ENCODE measurements around the gene SYT1. TPM values are rescaled to one million over a fixed set of nuclear protein-coding genes. Genes with fewer than 3 reads are reported as not detected.
"Not testable (repeated sequence)": the region's sequence is repeated elsewhere in the genome, so short reads cannot be mapped to it uniquely, and the experiment has no call there.

SYT1 gene
- polyA plus RNA-seq, 3 donors: 0.72 TPM; not detected in 2

- H3K4me3 ChIP-seq (replicated peaks in 1 of 3; ENCODE audit: low read depth in 2 of 3, low read length in 3 of 3): no peak overlapping the region
- intact Hi-C loops (cut with micrococcal nuclease): no loop called here
- H3K9ac ChIP-seq (ENCODE audit: insufficient read depth, low read length, poor library complexity, severe bottlenecking): no peak overlapping the region
- TF ChIP-seq CTCF (IDR thresholded peaks at IDR 0.05): no peak
- Mint-ChIP-seq H3K4me3 (no peak overlapping the region), H3K27me3 (ENCODE audit: low read depth in 3 of 3) (no peaks in the 10 kb centered on the region), H3K4me1 (no peaks in the 10 kb centered on the region), H3K36me3 (no peaks in the 10 kb centered on the region), H3K27ac (no peak overlapping the region), H3K9me3 (peaks cover 0 to 5% (median 0%) of the 10 kb centered on the region in 7 donors)
- no peak overlapping the region for H2AFZ ChIP-seq (ENCODE audit: insufficient read depth, low read depth, low read length, poor library complexity, severe bottlenecking)
- no peaks in the 10 kb centered on the region for H4K20me1 ChIP-seq (ENCODE audit: insufficient read depth, low read length)
- no CpG with 5 or more reads among the region's 2 CpGs for WGBS (ENCODE audit: insufficient coverage)
- no peak overlapping the region for H3K27ac ChIP-seq (ENCODE audit: low read depth in 1 of 2, low read length in 2 of 2)
- no peak overlapping the region for H3K4me2 ChIP-seq (replicated peaks; ENCODE audit: extremely low read depth, low read length, poor library complexity, severe bottlenecking)
- H3K27me3 ChIP-seq (ENCODE audit: control insufficient read depth in 2 of 2, insufficient read depth in 2 of 2, low read length in 2 of 2): no peaks in the 10 kb centered on the region
- DNase-seq: no peak
- H3K79me2 ChIP-seq (ENCODE audit: insufficient read depth, low read length): no peaks in the 10 kb centered on the region
- no peaks in the 10 kb centered on the region for H3K9me3 ChIP-seq (replicated peaks in 1 of 2; ENCODE audit: control insufficient read depth in 1 of 2, insufficient read depth in 1 of 2, low read length in 2 of 2)
- no peaks in the 10 kb centered on the region for H3K36me3 ChIP-seq (replicated peaks in 1 of 2; ENCODE audit: control insufficient read depth in 1 of 2, insufficient read depth in 2 of 2, low read length in 2 of 2)
- H3K4me1 ChIP-seq (ENCODE audit: control insufficient read depth in 1 of 2, insufficient read depth in 2 of 2, low read length in 2 of 2): no peaks in the 10 kb centered on the region
These were observed 34.9 kb upstream of the SYT1 start for GRCh38 chr12:78829690-78830089.

GRCh38 chr12:78835493-78835892, 29.1 kb upstream of the SYT1 start:
- no peak overlapping the region for H3K4me2 ChIP-seq (replicated peaks; ENCODE audit: extremely low read depth, low read length, poor library complexity, severe bottlenecking)
- Mint-ChIP-seq H3K27ac (no peak overlapping the region), H3K27me3 (ENCODE audit: low read depth in 3 of 3) (no peaks in the 10 kb centered on the region), H3K4me1 (no peaks in the 10 kb centered on the region), H3K4me3 (no peak overlapping the region), H3K36me3 (no peaks in the 10 kb centered on the region), H3K9me3 (peaks cover 0 to 6% (median 0%) of the 10 kb centered on the region in 7 donors)
- H2AFZ ChIP-seq (ENCODE audit: insufficient read depth, low read depth, low read length, poor library complexity, severe bottlenecking): no peak overlapping the region
- H3K9me3 ChIP-seq (replicated peaks in 1 of 2; ENCODE audit: control insufficient read depth in 1 of 2, insufficient read depth in 1 of 2, low read length in 2 of 2): no peaks in the 10 kb centered on the region
- H3K27ac ChIP-seq (ENCODE audit: low read depth in 1 of 2, low read length in 2 of 2): no peak overlapping the region
- 100% methylated on average over 2 of the region's 6 CpGs for WGBS (ENCODE audit: insufficient coverage)
- H4K20me1 ChIP-seq (ENCODE audit: insufficient read depth, low read length): no peaks in the 10 kb centered on the region
- H3K79me2 ChIP-seq (ENCODE audit: insufficient read depth, low read length): no peaks in the 10 kb centered on the region
- intact Hi-C loops (cut with micrococcal nuclease): no loop called here
- H3K4me3 ChIP-seq (replicated peaks in 1 of 3; ENCODE audit: low read depth in 2 of 3, low read length in 3 of 3): no peak overlapping the region
- no peak for TF ChIP-seq CTCF (IDR thresholded peaks at IDR 0.05)
- no peak overlapping the region for H3K9ac ChIP-seq (ENCODE audit: insufficient read depth, low read length, poor library complexity, severe bottlenecking)
- no peaks in the 10 kb centered on the region for H3K36me3 ChIP-seq (replicated peaks in 1 of 2; ENCODE audit: control insufficient read depth in 1 of 2, insufficient read depth in 2 of 2, low read length in 2 of 2)
- H3K27me3 ChIP-seq (ENCODE audit: control insufficient read depth in 2 of 2, insufficient read depth in 2 of 2, low read length in 2 of 2): no peaks in the 10 kb centered on the region
- no peak for DNase-seq
- no peaks in the 10 kb centered on the region for H3K4me1 ChIP-seq (ENCODE audit: control insufficient read depth in 1 of 2, insufficient read depth in 2 of 2, low read length in 2 of 2)

DNA sequence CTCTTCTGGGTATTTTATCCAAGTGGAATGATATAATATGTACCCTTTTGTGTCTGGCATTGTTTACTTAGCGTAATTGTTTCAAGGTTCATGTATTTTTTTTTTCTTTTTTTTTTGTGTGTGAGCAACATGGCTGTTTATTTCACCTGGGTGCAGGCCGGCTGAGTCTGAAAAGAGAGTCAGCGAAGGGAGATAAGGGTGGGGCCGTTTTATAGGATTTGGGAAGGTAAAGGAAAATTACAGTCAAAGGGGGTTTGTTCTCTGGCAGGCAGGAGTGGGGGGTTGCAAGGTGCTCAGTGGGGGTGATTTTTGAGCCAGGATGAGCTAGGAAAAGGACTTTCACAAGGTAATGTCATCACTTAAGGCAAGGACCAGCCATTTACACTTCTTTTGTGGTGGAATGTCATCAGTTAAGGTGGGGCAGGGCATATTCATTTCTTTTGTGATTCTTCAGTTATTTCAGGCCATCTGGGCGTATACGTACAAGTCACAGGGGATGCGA, 24.0 kb upstream of the SYT1 start:
- 93% methylated on average over 4 of the region's 7 CpGs for WGBS (ENCODE audit: insufficient coverage)
- H3K27ac Mint-ChIP-seq; H3K4me2 ChIP-seq (replicated peaks; ENCODE audit: extremely low read depth, low read length, poor library complexity, severe bottlenecking); H4K20me1 ChIP-seq (ENCODE audit: insufficient read depth, low read length); H2AFZ ChIP-seq (ENCODE audit: insufficient read depth, low read depth, low read length, poor library complexity, severe bottlenecking); H3K4me1 ChIP-seq (ENCODE audit: control insufficient read depth in 1 of 2, insufficient read depth in 2 of 2, low read length in 2 of 2); H3K36me3 ChIP-seq (replicated peaks in 1 of 2; ENCODE audit: control insufficient read depth in 1 of 2, insufficient read depth in 2 of 2, low read length in 2 of 2); H3K27me3 ChIP-seq (ENCODE audit: control insufficient read depth in 2 of 2, insufficient read depth in 2 of 2, low read length in 2 of 2); H3K9me3 ChIP-seq (replicated peaks in 1 of 2; ENCODE audit: control insufficient read depth in 1 of 2, insufficient read depth in 1 of 2, low read length in 2 of 2); H3K4me1 Mint-ChIP-seq; H3K4me3 Mint-ChIP-seq; H3K4me3 ChIP-seq (replicated peaks in 1 of 3; ENCODE audit: low read depth in 2 of 3, low read length in 3 of 3); H3K79me2 ChIP-seq (ENCODE audit: insufficient read depth, low read length); H3K27ac ChIP-seq (ENCODE audit: low read depth in 1 of 2, low read length in 2 of 2); intact Hi-C loops (cut with micrococcal nuclease); DNase-seq; H3K27me3 Mint-ChIP-seq (ENCODE audit: low read depth in 3 of 3); H3K36me3 Mint-ChIP-seq; H3K9ac ChIP-seq (ENCODE audit: insufficient read depth, low read length, poor library complexity, severe bottlenecking): not testable (repeated sequence)
- peaks cover 0 to 10% (median 0%) of the 10 kb centered on the region in 7 donors for H3K9me3 Mint-ChIP-seq

All from CD14-positive monocyte (primary cell).